SKM-1 treated with dmso at 0.1 percent for 144 hours (cell line): ENCODE measurements around the gene NKAIN2.

Experiments used
- DNase-seq: peaks from one replicate; lab custom pipeline; 2025; ENCODE audit not compliant: unreplicated experiment; lab: John Stamatoyannopoulos, UW

Gene NKAIN2

DNA sequence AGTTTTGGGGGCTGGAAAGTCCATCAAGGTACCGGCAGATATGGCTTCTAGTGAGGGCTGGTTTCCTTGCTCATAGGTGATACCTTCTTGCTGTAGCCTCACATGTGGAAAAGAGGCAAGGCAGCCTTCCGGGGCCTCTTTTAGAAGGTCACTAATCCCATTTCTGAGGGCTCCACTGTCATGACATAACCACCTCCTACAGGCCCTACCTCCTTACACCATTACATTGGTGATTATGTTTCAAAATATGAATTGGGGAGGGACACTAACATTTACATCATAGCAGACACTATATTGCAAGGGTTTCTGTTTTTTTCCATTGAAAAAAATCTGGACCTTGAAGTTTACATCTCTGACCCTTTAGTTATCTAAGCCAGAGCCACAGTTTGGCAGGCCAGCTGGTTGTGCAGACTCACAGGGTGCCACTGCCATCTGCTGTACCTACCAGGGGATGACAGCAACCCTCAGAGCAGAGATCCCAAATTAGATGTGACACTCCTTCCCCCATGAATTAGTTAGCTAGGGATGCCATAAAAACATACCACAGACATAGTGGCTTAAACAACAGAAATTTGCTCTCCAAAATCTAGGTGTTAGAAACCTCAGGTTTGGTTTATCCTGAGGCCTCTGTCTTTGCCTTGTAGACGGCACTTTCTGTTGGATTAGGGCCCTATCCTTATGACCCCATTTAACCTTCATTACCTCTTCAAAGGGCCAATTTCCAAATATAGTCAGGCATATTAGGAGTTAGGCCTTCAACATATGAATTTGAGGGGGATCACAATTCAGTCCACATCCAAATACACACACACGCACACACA, 992.2 kb downstream of the NKAIN2 start:
- peak; percentile 1 for DNase-seq

DNA sequence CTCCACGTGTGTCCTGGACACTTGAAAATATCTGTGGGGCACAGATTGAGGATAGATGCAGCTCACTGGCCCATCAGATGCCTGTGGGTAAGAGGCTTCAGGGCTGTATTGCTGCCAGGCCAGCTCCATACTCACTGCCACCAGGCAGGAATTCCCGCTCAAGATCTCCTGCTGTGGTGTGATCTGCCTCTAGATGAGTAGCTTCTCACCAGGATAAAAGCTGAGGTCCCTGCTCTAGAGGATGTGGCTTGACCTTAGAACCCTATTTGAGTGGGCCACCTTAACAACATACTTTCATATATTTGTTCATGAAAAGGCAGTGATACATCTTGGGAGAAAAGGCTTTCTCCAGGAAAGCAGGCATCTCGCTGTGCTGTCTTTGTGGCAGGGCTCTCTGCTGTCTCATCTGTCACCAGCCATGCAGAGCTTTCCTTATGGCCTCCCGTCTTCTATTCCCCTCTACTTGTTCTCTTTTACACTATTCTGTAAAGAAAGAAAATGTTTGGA, 992.9 kb downstream of the NKAIN2 start:
- no peak for DNase-seq

- no peak for DNase-seq
These were observed 993.6 kb downstream of the NKAIN2 start for GRCh38 chr6:124797224-124797623.

DNA sequence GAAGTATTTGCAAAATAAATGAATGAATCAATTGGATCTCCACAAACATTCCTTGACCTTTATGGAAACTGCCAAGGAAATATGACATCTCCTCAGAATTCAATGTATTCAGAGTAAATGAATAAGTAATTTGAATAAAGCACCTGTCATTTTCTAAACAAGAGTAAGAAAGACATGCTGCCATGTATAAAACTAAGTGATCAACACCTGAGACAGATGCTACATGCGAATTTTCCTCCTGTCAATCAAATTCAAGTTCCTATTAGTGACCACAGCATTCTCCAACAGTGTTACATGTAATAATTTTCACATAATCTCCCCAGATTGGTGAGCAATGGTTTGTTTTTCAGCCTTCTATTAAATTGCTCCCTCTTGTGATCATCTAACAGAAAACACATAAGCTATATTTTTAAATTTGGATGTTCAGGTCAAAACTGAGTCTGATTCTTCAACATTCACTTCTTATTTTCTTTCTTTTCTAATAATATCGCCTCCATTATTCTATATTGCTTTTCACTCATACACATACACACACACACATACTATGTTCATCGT, 995.4 kb downstream of the NKAIN2 start:
- DNase-seq: no peak

DNA sequence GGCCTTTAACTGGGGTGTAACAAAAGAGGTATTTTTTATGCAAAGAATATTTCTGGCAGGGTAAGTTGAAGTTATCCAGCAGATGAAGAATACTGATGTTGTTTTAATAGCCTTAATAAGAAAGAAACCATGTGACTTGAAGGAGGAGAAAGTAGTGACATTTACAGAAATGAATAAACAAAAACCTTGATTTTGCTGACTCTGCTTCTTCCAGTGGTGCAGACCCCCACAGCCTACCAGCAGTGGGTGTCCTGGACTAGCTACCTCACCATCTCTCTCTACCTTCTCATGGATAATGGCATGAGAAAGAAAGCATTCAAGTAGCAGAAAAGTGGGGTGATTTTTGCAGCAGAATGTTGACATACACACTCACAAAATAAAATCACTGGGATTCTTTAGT, 996.0 kb downstream of the NKAIN2 start:
- no peak for DNase-seq

DNA sequence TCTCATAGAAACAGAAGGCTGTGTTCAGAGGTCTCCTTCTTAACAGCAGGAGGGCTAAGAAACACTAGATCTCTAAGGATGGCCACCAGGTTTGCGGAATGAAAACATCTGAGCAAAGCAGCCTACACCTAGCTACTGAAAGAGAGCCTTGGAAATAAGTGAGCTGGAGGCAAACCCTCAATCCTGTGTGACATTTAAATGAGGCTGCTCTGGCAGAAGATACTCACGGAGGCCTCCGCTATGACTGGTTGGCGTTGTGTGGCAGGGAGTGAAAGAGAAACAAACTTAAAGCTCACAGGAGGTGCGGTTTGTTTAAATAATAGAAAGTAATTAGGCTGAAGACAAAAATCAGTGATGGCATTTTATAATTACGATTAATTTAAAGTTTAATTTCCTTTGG, 996.6 kb downstream of the NKAIN2 start:
- DNase-seq: no peak

DNA sequence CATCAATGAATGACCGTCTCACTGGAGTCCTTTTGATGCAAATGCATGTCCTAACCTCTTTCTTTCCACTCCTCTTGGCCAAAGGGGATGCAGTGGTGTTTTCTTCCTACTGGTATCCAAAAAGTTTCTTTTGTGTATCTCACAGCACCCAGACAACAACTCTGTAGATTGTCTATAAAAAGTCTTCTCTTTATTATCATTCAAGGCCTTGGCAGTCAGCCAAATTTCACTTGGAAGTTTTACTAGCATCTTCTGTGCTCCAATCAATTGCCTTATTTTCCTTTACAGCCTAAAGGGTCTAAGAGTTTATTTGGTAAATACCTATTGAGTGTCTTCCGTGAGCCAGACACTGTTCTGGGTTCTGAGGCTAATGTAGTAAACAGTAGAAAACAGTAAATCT, 1008.4 kb downstream of the NKAIN2 start:
- DNase-seq: no peak

DNA sequence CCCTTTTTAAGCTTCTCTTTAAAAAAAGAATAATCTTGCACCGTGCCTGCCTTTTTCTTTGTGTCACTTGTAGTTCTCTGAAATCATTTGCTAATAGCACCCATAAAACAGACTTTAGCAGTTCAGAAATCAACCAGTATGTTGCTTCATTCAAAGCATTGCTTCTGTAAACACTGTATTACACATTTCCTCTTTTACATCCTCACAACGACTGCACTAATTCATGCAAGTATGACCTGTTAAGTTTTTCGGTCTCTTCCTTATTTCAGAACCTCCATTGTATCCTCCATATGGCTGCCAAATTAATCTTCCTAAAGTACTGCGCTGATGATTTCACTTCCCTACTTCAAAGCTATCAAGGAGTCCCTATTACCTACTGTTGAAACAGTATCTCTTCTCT, 1015.7 kb downstream of the NKAIN2 start:
- DNase-seq: peak; percentile 84

GRCh38 chr6:124822204-124822613, 1018.5 kb downstream of the NKAIN2 start:
- no peak for DNase-seq

GRCh38 chr6:124822721-124823120, 1019.1 kb downstream of the NKAIN2 start:
- DNase-seq: no peak

GRCh38 chr6:124823240-124824111, 1019.8 kb downstream of the NKAIN2 start:
- no peak for DNase-seq

DNA sequence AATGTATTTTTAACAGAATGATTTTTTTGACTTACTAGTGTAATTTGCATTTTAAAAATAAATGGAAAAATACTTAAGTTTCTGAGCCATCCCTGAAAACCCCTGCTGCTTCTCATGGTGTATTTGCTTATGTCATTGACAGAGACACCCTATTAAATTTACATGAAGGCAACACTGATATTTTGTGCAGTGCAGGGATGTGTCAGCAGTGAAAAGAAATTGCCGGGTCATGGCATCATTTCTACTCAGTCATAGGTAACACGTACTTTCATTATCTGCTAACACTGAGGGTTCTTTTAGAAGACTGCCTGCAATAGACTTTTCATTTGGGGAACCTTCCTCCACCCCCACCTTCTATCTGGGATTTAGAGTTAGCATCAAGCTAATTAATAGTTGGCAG, 1021.9 kb downstream of the NKAIN2 start:
- no peak for DNase-seq

- DNase-seq: no peak
These were observed 1026.2 kb downstream of the NKAIN2 start for GRCh38 chr6:124829822-124830221.

GRCh38 chr6:124830506-124830905, 1026.8 kb downstream of the NKAIN2 start:
- no peak for DNase-seq

DNA sequence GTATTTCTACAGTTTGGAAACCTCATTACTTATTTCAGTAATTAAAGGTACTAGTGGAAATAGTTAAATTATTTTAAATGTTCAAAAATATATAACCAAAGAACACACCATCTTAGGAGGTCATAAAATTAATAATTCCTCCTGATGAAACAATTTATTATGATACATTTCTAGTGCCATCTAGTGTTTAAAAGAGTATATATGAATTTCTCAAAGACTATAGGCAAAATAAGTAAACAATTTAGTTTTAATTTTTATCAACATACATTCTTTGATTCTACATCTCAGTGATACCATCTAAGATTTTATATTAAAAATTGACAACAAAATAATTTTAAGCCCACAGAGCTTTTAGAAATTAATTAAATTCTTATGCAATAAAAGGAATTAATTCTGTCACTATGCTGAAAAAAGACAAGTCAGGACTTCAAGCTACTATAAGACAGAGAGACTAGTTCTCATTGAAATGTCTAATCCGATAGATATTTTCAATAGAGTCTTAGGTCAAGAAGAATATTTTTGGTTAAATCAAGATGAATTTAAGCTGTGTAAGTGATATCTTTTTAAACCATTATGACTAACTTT, 1050.8 kb downstream of the NKAIN2 start:
- peak; percentile 5 for DNase-seq

DNA sequence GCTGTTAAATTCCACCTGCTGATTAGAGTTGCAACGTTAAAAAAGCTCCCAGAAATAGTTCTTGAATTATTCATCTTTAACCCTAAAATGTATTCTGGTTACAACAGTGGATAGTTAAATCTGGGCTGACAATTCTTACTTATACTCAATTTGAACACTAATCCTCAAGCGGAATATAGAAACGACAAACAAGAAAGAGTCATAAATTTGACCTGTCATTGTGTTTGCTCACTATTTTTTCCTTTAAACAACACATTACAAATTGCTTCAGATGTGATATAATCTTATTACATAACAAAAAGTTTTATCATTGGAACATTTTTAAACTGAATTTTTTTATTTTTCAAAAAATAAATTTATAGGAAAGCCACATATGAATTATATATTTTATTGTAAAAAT, 1054.1 kb downstream of the NKAIN2 start:
- no peak for DNase-seq

DNA sequence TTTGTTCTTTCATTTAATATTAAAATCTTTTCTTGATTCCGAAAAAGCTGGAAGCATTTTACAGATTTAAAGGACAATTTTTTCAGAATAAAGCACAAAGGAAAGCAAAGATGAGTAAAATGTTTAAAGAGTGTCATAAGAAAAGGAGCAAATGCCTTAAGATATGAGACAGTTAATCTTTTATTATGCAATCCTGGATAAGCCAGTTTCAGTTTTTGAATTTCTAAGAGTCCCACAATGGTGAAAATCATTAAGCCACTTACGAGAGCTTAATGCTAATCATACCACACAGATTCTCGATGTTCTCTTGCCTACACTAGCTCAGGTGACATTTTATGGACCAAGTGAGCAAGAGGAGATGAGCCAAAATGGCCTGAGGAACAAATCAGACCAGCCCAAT, 1054.9 kb downstream of the NKAIN2 start:
- DNase-seq: no peak

DNA sequence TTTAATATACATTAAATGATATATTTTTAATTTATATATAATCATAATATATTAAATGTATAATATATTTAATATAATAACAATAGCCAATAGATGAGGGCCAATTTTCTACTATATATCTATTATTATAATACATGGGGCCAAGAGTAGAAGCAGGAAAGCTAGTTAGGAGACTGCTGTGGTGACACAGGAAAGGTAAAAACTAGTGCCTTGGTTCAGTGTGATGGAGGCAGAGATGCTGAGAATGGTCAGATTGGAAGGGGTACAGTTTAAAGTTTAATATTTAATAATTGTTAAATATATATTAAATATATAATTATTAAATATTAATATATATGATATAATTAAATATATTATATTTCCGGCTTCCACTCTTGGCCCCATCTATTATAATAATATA, 1055.7 kb downstream of the NKAIN2 start:
- DNase-seq: no peak

GRCh38 chr6:124866040-124866439, 1062.4 kb downstream of the NKAIN2 start:
- DNase-seq: no peak

GRCh38 chr6:124867121-124867520, 1063.5 kb downstream of the NKAIN2 start:
- DNase-seq: no peak

DNA sequence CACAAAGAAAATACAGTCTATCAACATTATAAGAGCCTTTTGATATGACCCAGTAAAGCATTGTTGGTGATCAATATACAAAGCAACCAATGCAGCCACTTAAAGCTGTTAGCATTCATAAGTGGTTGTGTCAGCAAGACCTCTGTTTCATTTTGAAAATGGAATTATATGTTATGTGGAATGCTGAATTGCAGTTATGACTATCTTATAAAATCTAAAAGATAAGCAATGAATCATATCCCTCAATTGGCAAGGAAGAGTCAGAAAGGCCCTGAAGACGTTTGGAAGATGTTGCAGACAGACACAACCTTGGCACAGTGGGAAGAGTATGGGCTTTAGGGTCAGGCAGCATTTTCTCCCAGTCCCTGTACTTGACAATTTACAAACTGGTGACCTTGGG, 1064.8 kb downstream of the NKAIN2 start:
- DNase-seq: no peak
